Activated CD8-positive, alpha-beta memory T cell treated with anti-CD3 and anti-CD28 coated beads, Interleukin-2, amount 10 ng/mL, durations not matched to agents 7 days and 5 days (primary cell): Measurements from ENCODE around the gene RABL3. TPM values are rescaled to one million over a fixed set of nuclear protein-coding genes. Genes with fewer than 3 reads are reported as not detected.
A peak's percentile ranks its signal among the peaks of the same experiment; 100 is the strongest.
"Not testable (repeated sequence)": the region's sequence is repeated elsewhere in the genome, so short reads cannot be mapped to it uniquely, and the experiment has no call there.

Experiments used
- ATAC-seq: fragments of 150-1000 bp; cut with Tn5 transposase; one replicate; pipeline ENCODE4 v1.10.0; 2021; ENCODE audit warnings: moderate library complexity
- CTCF ChIA-PET: fragments of 350-600 bp; sonication (Branson Sonifier 250); formaldehyde crosslinking; loops from one replicate; lab custom pipeline; 2021; ENCODE audit warnings: antibody characterized with exemption; lab: Charles Lee
- DNase-seq: peaks from one replicate; pipeline ENCODE4 v3.0.0-alpha.2; 2020
- H3K27ac Mint-ChIP-seq: one replicate; pipeline ENCODE4 v1.8.0; 2021; ENCODE audit warnings: mild to moderate bottlenecking, mixed read lengths
- H3K27me3 Mint-ChIP-seq: one replicate; pipeline ENCODE4 v1.8.0; 2021; ENCODE audit warnings: mixed read lengths
- H3K36me3 Mint-ChIP-seq: one replicate; pipeline ENCODE4 v1.8.0; 2021; ENCODE audit warnings: mild to moderate bottlenecking, mixed read lengths
- H3K4me1 Mint-ChIP-seq: one replicate; pipeline ENCODE4 v1.8.0; 2021; ENCODE audit warnings: mixed read lengths
- H3K4me3 Mint-ChIP-seq: one replicate; pipeline ENCODE4 v1.8.0; 2021; ENCODE audit warnings: mild to moderate bottlenecking, moderate library complexity, mixed read lengths
- H3K9me3 Mint-ChIP-seq: one replicate; pipeline ENCODE4 v1.8.0; 2022; ENCODE audit warnings: low read depth, mixed read lengths
- total RNA-seq, 2 experiments: library from RNA; stranded (reverse); gene quantifications; one replicate each; pipeline ENCODE4 v1.2.3, GENCODE V29; 2021

Gene RABL3, protein sequence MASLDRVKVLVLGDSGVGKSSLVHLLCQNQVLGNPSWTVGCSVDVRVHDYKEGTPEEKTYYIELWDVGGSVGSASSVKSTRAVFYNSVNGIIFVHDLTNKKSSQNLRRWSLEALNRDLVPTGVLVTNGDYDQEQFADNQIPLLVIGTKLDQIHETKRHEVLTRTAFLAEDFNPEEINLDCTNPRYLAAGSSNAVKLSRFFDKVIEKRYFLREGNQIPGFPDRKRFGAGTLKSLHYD
- 10 to 100 TPM; 18.8 to 21.0 TPM for total RNA-seq

DNA sequence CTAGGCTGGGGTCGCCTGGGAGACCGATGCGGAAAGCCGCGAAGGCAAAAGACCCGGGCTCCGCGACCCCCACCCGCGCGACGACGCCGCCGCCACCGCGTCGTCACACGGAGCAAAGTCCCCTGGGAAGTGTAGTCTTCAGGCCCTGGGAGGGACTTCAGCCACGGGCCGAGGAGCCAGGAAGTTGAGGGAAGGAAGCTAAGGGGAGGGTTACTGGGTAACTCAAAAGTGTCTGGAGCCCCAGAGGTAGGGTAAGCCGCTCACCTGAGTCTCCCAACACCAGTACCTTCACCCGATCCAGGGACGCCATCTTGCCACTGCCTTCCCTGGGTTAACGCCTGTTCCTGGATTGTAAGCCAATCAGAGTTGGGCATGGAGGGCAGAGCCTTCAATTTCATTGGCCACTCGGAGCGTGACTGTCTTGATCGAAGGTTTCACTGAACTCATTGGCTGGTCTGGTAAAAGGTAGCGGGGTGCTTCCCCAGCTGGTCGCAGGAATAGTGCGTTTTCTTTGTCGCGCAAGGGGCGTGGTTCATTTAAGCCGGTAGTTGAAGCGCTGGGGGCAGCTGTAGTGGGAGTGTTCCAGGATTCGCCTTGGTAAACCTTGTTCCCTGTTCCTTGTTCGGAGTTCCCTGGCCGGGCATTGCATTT, at the start of gene RABL3, which contains the start of gene GTF2E1:
Gene RABL3, minus strand, starts transcription at position 319 of the 651 bp plus-strand sequence. Its CDS starts 9 bp downstream, at position 310.
Gene GTF2E1, plus strand, starts transcription at position 547 of the 651 bp plus-strand sequence. CDS start 7,809 bp downstream, outside the sequence.
- peaks cover 19% of the 10 kb centered on the region for H3K36me3 Mint-ChIP-seq
- DNase-seq (peak; percentile 98), ATAC-seq (peak; percentile 99)
- no peaks in the 10 kb centered on the region for H3K9me3 Mint-ChIP-seq
- CTCF ChIA-PET = interaction anchor here (1.7 kb wide), 1 partner anchor 146 kb away, joined by 8 read pairs; the partner anchor contains the start of gene NDUFB4
- no peaks in the 10 kb centered on the region for H3K27me3 Mint-ChIP-seq
- H3K4me1 Mint-ChIP-seq = peaks cover 29% of the 10 kb centered on the region
- H3K4me3 Mint-ChIP-seq = peak within 1 kb of the TSS; percentile 99
- peak within 1 kb of the TSS; percentile 98 for H3K27ac Mint-ChIP-seq

DNA sequence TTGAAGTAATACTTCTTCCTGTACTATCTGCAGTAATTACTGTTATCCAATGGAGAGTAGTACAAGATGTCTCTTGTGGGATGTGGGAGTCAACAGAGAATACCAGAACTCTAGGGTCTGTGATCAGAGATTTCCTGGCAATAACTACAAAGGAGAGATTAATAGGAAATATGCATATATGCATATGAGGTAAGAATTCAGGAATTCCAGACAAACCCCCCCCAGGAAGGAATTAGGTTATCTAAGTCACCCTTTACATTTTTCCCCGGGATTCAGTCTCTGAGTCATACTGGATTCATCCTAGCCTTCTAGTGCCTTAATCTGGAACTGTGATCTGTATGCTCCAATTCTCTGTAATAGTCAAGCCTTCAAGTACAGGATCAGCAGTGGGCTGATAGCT, 49.6 kb upstream of the RABL3 start:
- H3K4me3 Mint-ChIP-seq = no peak overlapping the region
- no peak for DNase-seq
- H3K27me3 Mint-ChIP-seq = no peaks in the 10 kb centered on the region
- no peaks in the 10 kb centered on the region for H3K36me3 Mint-ChIP-seq
- no peaks in the 10 kb centered on the region for H3K4me1 Mint-ChIP-seq
- CTCF ChIA-PET = interaction anchor here (4.7 kb wide), 1 partner anchor 234 kb away, joined by 42 read pairs; no protein-coding TSS in a partner anchor
- no peak for ATAC-seq
- no peaks in the 10 kb centered on the region for H3K9me3 Mint-ChIP-seq
- H3K27ac Mint-ChIP-seq = no peak overlapping the region

DNA sequence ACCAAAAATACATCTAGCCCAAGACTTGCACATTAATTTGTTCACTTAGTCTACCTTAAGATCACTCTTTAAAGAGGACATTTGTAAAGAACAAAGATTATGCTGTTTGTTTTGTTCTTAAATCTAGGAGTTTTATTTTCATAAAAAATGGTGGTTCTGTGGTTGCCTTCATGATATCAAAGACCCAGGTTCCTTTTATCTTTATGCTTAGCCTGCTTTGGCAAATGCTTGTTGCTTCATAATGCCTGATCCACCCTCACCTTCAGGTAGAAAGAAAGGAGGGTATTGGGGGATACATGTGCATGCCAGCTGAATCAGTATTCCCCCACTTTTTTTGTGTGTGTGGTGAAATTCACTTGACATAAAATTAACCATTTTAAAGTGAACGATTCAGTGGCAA, 48.7 kb upstream of the RABL3 start:
- H3K27ac Mint-ChIP-seq = no peak overlapping the region
- DNase-seq = no peak
- H3K27me3 Mint-ChIP-seq = no peaks in the 10 kb centered on the region
- no peaks in the 10 kb centered on the region for H3K9me3 Mint-ChIP-seq
- CTCF ChIA-PET = no interaction called here
- no peaks in the 10 kb centered on the region for H3K36me3 Mint-ChIP-seq
- no peak overlapping the region for H3K4me3 Mint-ChIP-seq
- H3K4me1 Mint-ChIP-seq = no peaks in the 10 kb centered on the region
- ATAC-seq = no peak

DNA sequence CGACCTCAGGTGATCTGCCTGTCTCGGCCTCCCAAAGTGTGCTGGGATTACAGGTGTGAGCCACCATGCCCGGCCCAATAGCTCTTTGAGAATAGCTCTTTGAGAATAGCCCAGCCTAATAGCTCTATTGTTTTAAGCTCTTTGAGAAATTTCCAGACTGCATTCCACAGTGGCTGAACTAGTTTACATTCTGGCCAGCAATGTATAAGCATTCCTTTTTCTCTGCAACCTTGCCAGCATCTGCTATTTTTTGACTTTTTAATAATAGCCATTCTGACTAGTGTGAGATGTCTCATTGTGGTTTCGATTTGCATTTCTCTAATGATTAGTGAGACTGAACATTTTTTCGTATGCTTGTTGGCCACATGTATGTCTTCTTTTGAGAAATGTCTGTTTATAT, 43.5 kb upstream of the RABL3 start:
- DNase-seq, H3K27ac Mint-ChIP-seq, H3K9me3 Mint-ChIP-seq, ATAC-seq, H3K4me1 Mint-ChIP-seq, H3K4me3 Mint-ChIP-seq, H3K27me3 Mint-ChIP-seq, CTCF ChIA-PET: not testable (repeated sequence)
- peaks cover 18% of the 10 kb centered on the region for H3K36me3 Mint-ChIP-seq

DNA sequence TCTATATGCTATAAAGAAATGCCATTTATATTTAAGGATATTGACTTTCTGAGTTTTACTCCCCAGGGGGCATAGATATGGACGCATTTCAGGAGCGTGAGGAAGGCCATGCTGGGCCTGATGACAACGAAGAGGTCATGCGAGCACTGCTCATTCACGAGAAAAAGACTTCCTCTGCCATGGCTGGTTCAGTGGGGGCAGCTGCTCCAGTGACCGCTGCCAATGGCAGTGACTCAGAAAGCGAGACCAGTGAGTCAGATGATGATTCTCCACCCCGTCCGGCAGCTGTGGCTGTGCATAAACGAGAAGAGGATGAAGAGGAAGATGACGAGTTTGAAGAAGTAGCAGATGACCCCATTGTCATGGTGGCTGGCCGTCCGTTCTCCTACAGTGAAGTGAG, 38.7 kb upstream of the RABL3 start:
- DNase-seq (no peak), ATAC-seq (no peak)
- Mint-ChIP-seq H3K4me3 (no peak overlapping the region), H3K36me3 (peaks cover 40% of the 10 kb centered on the region), H3K27me3 (no peaks in the 10 kb centered on the region), H3K27ac (no peak overlapping the region), H3K9me3 (no peaks in the 10 kb centered on the region), H3K4me1 (peaks cover 6% of the 10 kb centered on the region)
- CTCF ChIA-PET = interaction anchor here (2.9 kb wide), 1 partner anchor 13 kb away, joined by 13 read pairs; no protein-coding TSS in a partner anchor

DNA sequence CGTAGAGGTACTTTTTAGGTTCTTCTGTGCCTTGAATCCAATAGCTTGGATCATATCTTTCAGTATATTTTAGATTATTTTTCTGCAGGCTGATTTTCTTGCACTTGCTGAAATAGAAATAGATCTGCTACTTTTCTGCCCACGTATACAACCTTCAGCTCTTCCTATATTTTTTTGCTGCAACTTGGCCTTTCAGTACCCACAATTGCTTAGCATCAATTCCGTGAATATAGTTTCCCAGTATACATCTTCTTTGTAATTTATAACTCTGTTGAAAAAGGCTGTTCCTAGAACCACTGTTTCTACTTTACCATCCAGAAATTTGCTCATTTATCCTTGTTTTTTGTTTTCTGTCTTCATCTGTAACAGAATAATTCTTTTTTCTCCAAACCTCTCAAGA, 36.5 kb upstream of the RABL3 start:
- CTCF ChIA-PET = interaction anchor here (1.6 to 2.9 kb wide), 2 partner anchors 15 to 218 kb away, joined by 3 to 13 read pairs; no protein-coding TSS in a partner anchor
- Mint-ChIP-seq H3K9me3 (no peaks in the 10 kb centered on the region), H3K4me1 (peaks cover 6% of the 10 kb centered on the region), H3K4me3 (no peak overlapping the region), H3K36me3 (peaks cover 33% of the 10 kb centered on the region), H3K27me3 (no peaks in the 10 kb centered on the region), H3K27ac (no peak overlapping the region)
- DNase-seq (no peak), ATAC-seq (no peak)

DNA sequence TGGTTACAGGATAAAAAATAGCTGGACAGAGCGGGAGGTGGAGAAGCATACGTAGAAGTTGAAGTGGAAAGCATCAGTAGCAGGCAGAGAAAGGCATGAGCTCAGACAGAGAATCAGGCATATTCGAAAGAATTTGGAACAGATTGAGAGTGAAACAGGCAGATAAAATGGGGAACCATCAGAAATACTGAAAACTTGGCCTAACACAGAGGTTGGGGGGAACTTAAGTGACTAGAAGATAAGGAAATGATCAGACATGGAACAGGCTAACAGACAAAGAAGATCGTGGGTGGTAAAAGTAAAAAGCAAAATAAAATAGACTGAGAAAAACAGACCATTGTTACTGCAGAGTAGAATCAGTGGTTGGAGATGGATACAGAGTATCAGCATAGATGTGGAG, 33.1 kb upstream of the RABL3 start:
- DNase-seq (no peak), ATAC-seq (no peak)
- Mint-ChIP-seq H3K36me3 (peaks cover 32% of the 10 kb centered on the region), H3K4me1 (peaks cover 17% of the 10 kb centered on the region), H3K9me3 (no peaks in the 10 kb centered on the region), H3K27me3 (no peaks in the 10 kb centered on the region), H3K27ac (no peak overlapping the region), H3K4me3 (no peak overlapping the region)
- CTCF ChIA-PET = interaction anchor here (1.1 kb wide), 1 partner anchor 14 kb away, joined by 3 read pairs; no protein-coding TSS in a partner anchor

DNA sequence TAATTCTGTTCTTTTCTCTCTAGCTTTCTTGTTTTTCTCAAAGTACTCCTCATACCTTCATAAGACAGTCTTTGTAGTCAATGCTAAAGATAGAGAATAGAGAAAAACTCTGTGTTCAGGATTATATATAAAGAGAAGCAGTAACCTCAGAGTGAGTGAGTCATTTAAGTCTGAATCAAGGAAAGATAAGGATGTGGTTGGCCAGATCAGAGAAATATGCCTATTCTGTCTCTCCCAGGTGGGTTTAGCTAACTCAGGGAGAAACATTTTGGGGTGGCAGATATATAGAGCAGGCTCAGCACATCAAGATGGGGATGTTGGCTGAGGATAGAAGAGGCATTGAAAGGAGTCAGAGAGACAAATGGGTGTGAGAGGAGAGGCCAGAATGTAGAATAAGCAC, 31.6 kb upstream of the RABL3 start:
- H3K4me1 Mint-ChIP-seq = peaks cover 17% of the 10 kb centered on the region
- H3K9me3 Mint-ChIP-seq = no peaks in the 10 kb centered on the region
- H3K36me3 Mint-ChIP-seq = peaks cover 22% of the 10 kb centered on the region
- H3K4me3 Mint-ChIP-seq = no peak overlapping the region
- CTCF ChIA-PET = interaction anchor here (0.6 to 1.3 kb wide), 2 partner anchors 19 to 215 kb away, joined by 3 to 5 read pairs; no protein-coding TSS in a partner anchor
- DNase-seq (no peak), ATAC-seq (peak; percentile 87)
- H3K27ac Mint-ChIP-seq = no peak overlapping the region
- no peaks in the 10 kb centered on the region for H3K27me3 Mint-ChIP-seq

DNA sequence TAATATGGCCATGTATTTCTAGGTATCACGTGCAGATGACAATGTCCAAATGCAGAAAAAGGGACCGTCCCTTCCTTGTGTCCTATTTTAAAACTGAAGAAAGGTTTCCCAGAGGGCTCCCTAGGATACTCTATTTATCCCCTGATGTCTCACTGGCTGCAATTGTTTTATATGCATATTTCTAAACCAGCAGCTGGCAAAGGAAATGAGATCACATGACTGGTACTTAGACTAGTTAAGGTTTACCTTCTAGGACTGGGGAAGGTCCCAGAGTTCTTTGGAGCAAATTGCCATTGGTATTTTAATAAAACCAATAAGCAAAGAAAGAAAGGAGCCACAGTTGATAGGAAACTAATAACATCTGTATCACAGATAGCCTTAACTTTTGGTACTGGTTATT, 29.8 kb upstream of the RABL3 start:
- Mint-ChIP-seq H3K27ac (no peak overlapping the region), H3K36me3 (peaks cover 16% of the 10 kb centered on the region), H3K4me3 (no peak overlapping the region), H3K9me3 (no peaks in the 10 kb centered on the region), H3K4me1 (peaks cover 16% of the 10 kb centered on the region), H3K27me3 (no peaks in the 10 kb centered on the region)
- DNase-seq = no peak
- CTCF ChIA-PET = interaction anchor here (1.7 kb wide), 1 partner anchor 23 kb away, joined by 7 read pairs; no protein-coding TSS in a partner anchor
- ATAC-seq = no peak

DNA sequence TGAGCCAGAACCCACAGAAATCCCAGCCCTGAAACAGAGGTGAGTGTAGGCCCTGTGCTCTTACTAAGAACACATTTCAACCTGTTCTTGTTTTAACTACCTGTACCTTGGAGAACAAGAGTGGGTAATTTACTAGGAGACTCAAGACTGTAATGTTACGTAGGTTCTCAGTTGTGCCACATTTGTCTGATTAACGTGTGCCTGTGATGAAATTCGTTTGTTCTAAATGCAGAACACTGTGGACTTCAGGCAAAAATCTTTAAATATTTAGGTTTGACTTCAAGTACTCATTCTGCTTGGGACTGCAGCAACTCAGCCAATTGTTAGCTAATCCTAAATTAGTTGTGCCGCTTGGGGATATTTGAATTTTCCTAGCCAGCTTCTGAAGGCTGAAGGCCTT, 28.6 kb upstream of the RABL3 start:
- Mint-ChIP-seq H3K9me3 (no peaks in the 10 kb centered on the region), H3K4me3 (no peak overlapping the region), H3K36me3 (peaks cover 13% of the 10 kb centered on the region), H3K27me3 (no peaks in the 10 kb centered on the region), H3K4me1 (peaks cover 16% of the 10 kb centered on the region), H3K27ac (no peak overlapping the region)
- DNase-seq (no peak), ATAC-seq (no peak)
- CTCF ChIA-PET = no interaction called here

DNA sequence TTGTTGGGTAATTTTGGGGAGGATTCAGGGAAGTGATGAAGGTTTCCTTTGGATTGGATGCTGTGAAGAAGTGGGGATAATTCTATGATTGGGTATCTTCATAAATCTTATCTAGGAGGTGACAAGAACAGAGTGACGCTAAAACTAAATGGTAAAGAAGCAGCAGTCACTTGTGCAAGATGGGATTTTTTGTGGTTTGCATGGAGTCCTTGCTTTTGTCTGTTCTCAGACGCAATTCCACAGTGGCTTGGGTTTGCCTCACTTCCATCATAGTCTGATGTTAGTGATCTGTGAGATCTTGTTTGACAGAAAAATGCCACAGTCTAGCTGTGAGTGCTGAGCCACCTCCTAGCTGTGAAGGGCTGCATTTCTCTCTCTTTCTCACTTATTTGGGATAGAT, 27.1 kb upstream of the RABL3 start:
- CTCF ChIA-PET = no interaction called here
- Mint-ChIP-seq H3K27ac (no peak overlapping the region), H3K36me3 (peaks cover 13% of the 10 kb centered on the region), H3K27me3 (no peaks in the 10 kb centered on the region), H3K4me1 (peaks cover 21% of the 10 kb centered on the region), H3K9me3 (no peaks in the 10 kb centered on the region), H3K4me3 (no peak overlapping the region)
- no peak for ATAC-seq
- DNase-seq = no peak

DNA sequence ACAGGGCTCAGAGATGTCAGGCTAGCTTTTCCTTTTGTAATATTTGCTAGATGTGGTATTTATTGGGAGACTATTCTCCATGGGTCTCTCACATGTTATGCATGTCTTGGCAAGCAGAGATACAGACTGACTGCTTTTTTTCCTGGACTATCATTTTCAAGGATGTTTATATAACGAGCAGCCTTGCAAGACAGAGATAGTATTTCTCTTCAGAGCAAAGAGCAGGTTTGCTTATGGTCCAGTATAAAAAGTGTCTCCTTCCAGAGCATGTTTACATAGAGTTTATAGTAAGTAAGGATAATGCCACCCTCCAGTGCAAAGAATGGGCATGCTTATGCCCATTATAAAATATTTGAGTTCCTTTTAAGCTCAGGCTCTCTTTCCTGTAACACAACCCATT, 24.8 kb upstream of the RABL3 start:
- Mint-ChIP-seq H3K4me1 (peaks cover 15% of the 10 kb centered on the region), H3K27me3 (no peaks in the 10 kb centered on the region), H3K4me3 (no peak overlapping the region), H3K9me3 (no peaks in the 10 kb centered on the region), H3K27ac (no peak overlapping the region), H3K36me3 (peaks cover 9% of the 10 kb centered on the region)
- DNase-seq = no peak
- CTCF ChIA-PET = interaction anchor here (0.8 kb wide), 1 partner anchor 28 kb away, joined by 3 read pairs; no protein-coding TSS in a partner anchor
- ATAC-seq = no peak

DNA sequence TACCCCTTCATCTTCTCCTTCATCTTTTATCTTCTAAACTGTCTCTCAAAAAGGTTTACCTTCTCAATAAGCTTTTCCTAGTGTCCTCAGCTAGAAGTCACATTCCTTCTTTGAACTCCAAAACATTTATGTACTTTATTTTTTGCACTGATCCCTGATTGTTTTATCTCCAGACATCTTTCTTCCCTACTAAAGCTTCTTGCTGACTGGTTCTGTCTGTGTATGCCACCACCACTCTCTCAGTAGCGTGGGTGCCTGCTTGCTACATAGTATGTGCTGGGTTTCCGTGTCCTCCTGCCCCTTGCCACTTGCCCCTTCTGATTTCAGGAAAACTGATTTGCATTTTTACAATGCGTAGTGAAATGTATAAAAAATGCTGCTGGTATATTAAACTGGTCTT, 24.3 kb upstream of the RABL3 start:
- peaks cover 11% of the 10 kb centered on the region for H3K36me3 Mint-ChIP-seq
- DNase-seq (no peak), ATAC-seq (no peak)
- H3K27ac Mint-ChIP-seq = no peak overlapping the region
- H3K9me3 Mint-ChIP-seq = no peaks in the 10 kb centered on the region
- H3K4me3 Mint-ChIP-seq = no peak overlapping the region
- CTCF ChIA-PET = interaction anchor here (0.8 to 1.3 kb wide), 2 partner anchors 13 to 29 kb away, joined by 3 read pairs; no protein-coding TSS in a partner anchor
- H3K4me1 Mint-ChIP-seq = peaks cover 14% of the 10 kb centered on the region
- no peaks in the 10 kb centered on the region for H3K27me3 Mint-ChIP-seq
